HG03442 (cell line): ENCODE data around the gene ENO3.

ENCODE experiments used
- ATAC-seq: cut with Tn5 transposase; IDR thresholded peaks from one replicate; pipeline ENCODE4 v1.9.1; 2021; ENCODE audit warnings: mild to moderate bottlenecking, moderate library complexity; ENCODE audit not compliant: unreplicated experiment

ENO3 gene

DNA sequence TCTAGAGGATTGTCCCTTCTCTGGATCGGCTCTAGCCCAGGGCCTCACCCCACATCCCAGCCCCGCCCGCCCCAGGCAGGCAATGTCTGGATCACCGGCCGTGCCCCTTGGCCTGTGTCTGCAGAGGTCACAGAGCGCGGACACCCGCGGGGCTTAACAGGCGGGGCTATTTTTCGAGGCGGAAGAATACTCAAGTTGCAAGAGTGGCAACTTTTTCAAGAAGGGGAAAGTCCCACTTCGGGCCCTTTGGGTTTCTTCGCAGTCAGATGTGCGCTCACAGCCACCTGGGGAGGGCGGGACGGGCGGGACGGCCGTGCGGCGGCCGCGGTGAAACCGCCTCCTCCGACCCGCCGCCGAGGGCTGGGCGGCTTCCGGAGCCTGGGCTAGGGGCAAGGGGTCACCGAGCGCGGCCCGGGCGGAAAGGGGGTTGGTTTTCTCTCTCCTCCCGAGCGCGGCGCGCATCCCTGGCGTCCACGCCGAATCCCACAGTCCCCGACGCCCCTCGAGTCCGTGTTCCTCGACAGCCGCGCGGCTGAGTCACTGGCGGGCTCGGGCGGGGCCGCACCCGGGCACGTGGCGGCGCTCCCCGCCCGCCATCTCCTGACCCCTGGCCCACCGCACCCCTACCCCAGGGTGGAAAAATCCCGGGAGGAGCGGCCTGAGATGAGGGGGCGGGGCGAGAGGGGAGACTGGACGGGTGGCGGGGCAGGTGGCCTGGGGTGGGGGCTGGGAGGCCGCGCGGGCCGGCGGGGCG, 1.4 kb upstream of the ENO3 start:
- peak; percentile 22 for ATAC-seq

DNA sequence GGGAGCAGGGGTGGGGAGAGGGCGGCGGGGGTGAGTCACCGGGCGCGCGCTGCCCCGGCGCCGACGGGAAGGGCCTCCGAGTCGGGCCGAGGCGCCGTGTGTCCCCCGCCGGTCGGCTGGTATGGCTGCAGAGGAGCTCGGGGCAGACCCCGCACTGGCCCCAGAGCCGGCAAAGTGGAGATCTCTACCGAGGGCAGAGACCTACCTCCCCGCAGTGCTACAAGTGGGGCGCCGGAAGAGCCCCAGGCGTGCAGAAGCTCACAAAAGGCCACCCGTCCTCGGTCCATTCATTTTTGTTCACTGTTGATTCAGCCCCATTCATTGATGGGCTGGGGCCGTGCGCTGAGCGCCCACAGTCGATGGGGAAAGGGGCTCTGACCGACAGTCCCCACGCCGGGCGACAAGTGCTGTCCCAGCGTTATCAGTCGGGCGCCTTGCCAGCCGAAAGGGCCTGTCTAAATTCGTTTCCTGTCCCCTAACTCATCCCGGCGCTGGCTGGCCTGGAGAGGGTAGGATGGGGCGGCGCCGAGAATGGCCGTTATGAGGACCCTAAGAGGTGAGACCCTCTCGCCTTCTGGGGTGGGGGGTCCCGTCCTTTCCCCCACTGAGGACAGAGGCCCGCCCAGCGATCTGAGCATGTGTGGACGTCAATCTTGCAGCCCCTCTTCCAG, 709 bp upstream of the ENO3 start:
- ATAC-seq = peak; percentile 3

DNA sequence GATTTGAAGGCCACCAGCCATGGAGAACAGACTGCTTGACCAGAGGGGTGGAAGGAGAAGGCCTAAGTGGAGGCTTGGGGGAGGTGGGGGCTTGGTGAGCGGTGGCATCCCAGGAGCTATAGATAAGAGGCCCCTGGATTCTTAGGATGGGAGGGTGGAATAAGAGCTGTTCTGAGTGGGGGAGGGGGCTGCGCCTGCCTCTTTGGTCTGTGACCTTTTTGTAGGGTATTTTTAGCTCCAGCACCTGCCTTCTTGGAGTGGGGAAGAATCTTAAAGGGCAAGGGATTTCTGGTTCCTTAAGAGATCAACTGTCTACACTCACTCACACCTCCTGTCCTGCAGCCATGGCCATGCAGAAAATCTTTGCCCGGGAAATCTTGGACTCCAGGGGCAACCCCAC, 567 bp downstream of the ENO3 start:
- ATAC-seq = no peak

DNA sequence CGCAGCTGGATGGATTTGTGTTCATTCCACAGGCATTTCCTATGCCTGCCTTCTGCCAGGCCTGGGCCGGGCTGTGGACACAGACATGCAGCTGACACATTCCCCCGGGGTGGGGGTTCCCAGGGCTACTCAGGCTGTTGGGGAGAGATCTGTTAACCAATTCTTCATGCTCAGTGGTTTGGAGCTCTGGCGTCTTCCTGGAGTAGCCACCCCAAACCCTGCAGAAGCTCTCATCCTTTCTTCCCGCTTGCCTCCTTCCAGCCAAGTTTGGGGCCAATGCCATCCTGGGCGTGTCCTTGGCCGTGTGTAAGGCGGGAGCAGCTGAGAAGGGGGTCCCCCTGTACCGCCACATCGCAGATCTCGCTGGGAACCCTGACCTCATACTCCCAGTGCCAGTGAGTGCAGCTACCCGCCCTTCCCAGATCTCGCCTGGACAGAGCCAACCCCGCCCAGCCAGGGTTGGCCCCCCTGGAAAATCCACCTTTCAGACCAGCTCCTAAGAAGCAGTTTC, 2.6 kb downstream of the ENO3 start:
- ATAC-seq = no peak

- ATAC-seq = no peak
Observed at GRCh38 chr17:4955091-4955490, 4.2 kb downstream of the ENO3 start.

DNA sequence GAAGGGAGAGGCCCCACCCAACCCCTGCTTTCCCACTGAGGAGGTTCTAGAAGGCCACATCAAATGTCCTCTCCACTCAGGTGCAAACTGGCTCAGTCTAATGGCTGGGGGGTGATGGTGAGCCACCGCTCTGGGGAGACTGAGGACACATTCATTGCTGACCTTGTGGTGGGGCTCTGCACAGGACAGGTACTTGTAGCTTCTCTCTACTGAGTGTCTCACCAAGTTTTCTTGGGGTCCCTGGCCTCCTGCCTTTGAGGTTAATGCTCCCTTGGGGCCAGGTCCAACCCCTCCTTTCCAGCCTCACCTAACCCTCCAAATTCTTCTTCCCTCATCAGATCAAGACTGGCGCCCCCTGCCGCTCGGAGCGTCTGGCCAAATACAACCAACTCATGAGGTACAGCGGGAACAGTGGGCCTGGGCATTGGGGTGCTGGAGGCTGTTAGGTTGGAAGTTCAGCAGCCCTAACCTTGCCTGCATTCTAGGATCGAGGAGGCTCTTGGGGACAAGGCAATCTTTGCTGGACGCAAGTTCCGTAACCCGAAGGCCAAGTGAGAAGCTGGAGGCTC, 5.7 kb downstream of the ENO3 start:
- ATAC-seq = no peak

DNA sequence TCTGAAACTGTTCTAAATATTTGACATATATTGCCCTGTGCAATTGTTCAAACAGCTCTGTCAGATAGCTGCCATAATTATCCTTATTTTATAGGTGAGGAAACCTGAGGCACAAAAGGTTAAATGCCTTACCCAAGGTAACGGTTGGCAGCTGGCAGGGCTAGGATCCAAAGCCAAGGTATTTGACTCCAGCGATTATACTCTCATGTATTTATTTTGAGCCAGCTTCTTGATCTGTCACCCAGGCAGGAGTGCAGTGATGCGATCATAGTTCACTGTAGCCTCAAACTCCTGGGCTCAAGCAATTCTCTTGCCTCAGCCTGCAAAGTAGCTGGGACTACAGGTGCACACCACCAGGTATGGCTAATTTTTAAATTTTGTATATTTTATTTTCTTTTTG, 7.2 kb downstream of the ENO3 start:
- no peak for ATAC-seq

GRCh38 chr17:4959261-4959965, 8.5 kb downstream of the ENO3 start:
- no peak for ATAC-seq

GRCh38 chr17:4960279-4960922, 9.5 kb downstream of the ENO3 start:
- ATAC-seq = no peak

DNA sequence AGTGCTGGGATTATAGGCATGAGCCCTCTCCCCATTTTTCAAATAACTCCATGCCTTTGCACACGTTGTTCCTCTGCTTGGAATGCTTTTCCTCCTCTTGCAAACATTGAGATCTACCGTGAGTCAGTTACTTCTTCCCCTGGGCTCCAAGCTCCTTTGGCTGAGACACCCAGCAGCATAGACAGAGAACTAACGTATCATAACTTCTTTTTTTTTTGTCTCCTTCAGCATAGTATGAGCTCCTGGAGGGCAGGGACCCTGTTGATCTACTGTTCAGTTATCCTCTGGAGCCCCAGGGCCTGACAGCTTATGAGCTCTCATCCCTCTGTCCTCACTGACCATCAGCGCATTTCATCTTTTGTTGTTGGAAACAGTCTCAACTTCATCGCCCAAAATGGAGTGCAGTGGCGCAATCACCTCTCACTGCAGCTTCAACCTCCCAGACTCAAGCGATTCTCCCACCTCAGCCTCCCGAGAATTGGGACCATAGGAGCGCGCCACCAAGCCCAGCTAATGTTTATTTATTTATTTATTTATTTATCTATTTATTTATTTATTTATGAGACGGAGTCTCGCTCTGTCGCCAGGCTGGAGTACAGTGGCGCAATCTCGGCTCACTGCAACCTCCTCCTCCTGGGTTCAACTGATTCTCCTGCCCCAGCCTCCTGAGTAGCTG, 14.5 kb downstream of the ENO3 start:
- no peak for ATAC-seq

- ATAC-seq = peak; percentile 74
Observed at GRCh38 chr17:4966844-4967538, 16.1 kb downstream of the ENO3 start.

- ATAC-seq = peak; percentile 52
Observed at GRCh38 chr17:4967539-4968485, 16.9 kb downstream of the ENO3 start, which contains the start of gene SPAG7. Gene SPAG7 (minus strand): TSS chr17:4967817. CDS start chr17:4967804, 13 bp downstream.

DNA sequence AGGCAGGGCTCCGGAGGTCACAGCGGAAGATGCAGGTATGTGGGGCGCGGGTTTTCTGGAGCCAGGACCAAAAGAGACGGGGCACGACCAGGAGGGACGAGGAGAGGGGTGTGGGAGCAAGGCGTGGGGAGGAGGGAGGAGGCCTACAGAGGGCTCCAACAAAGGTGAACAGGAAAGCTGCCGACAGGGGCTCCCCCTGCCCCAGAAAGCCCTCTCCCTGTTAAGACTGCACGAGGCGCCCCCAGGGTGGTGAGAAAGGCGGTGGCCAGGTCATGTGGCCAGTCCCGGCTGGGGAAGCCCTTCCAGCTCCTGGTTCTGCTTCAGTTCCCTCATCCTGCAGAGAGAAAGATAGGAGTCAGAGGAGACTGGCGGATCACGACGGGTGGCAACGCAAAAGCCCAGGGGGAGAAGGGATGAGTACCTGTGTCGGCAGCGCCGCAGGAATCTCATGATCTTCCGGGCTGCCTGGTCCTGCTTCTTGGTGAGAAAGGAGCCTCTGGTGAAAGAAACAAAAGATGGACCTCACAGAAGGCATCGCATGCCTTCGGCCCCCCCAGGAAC, 17.6 kb downstream of the ENO3 start:
- no peak for ATAC-seq

- ATAC-seq = no peak
Observed at GRCh38 chr17:4969047-4969550, 18.2 kb downstream of the ENO3 start.

- no peak for ATAC-seq
Observed at GRCh38 chr17:4969551-4970173, 18.7 kb downstream of the ENO3 start.

- no peak for ATAC-seq
Observed at GRCh38 chr17:4970273-4970672, 19.4 kb downstream of the ENO3 start.

GRCh38 chr17:4971826-4972225, 20.9 kb downstream of the ENO3 start:
- ATAC-seq = no peak

GRCh38 chr17:4972322-4972721, 21.4 kb downstream of the ENO3 start:
- no peak for ATAC-seq
